ENCODE results near the gene KRTAP5-4.

Gene KRTAP5-4

GRCh38 chr11:1669546-1670218 lies 47.7 kb upstream of the KRTAP5-4 start:
- Histone ChIP-seq H3F3A (ENCODE audit: insufficient read depth, low read length) (no peaks in the 10 kb centered on the region), H3K9me2 (replicated peaks; ENCODE audit: insufficient read depth, low read length) (no peaks in the 10 kb centered on the region), H3K27me3 (replicated peaks; ENCODE audit: insufficient read depth, low read length) (peaks cover 76% of the 10 kb centered on the region), H3K4me1 (ENCODE audit: low read length) (no peaks in the 10 kb centered on the region), H2AFZ (ENCODE audit: low read length) (no peak overlapping the region), H3K9me3 (replicated peaks; ENCODE audit: insufficient read depth, low read length) (no peaks in the 10 kb centered on the region), H3K4me3 (ENCODE audit: low read length) (no peak overlapping the region), H3K9ac (ENCODE audit: low read length) (no peak overlapping the region), H4K20me1 (ENCODE audit: insufficient read depth, low read length) (no peaks in the 10 kb centered on the region), H3K36me3 (replicated peaks; ENCODE audit: insufficient read depth, low read length) (no peaks in the 10 kb centered on the region), H3K4me2 (ENCODE audit: low read depth, low read length) (no peak overlapping the region), H3K27ac (ENCODE audit: low read length) (no peak overlapping the region), H3K79me2 (ENCODE audit: low read length) (no peaks in the 10 kb centered on the region)
- TF ChIP-seq, protein P1, sequence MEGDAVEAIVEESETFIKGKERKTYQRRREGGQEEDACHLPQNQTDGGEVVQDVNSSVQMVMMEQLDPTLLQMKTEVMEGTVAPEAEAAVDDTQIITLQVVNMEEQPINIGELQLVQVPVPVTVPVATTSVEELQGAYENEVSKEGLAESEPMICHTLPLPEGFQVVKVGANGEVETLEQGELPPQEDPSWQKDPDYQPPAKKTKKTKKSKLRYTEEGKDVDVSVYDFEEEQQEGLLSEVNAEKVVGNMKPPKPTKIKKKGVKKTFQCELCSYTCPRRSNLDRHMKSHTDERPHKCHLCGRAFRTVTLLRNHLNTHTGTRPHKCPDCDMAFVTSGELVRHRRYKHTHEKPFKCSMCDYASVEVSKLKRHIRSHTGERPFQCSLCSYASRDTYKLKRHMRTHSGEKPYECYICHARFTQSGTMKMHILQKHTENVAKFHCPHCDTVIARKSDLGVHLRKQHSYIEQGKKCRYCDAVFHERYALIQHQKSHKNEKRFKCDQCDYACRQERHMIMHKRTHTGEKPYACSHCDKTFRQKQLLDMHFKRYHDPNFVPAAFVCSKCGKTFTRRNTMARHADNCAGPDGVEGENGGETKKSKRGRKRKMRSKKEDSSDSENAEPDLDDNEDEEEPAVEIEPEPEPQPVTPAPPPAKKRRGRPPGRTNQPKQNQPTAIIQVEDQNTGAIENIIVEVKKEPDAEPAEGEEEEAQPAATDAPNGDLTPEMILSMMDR (IDR thresholded peaks at IDR 0.05; ENCODE audit: low read length), result no peak
- TF ChIP-seq EZH2 (optimal IDR thresholded peaks at IDR 0.05; ENCODE audit: low read depth, low read length), result no peak
- DNase-seq, result no peak

GRCh38 chr11:1668911-1669473 lies 47.1 kb upstream of the KRTAP5-4 start:
- DNase-seq, result no peak
- no peak for TF ChIP-seq EZH2phosphoT487 (IDR thresholded peaks at IDR 0.05; ENCODE audit: low read length)
- TF ChIP-seq EZH2 (optimal IDR thresholded peaks at IDR 0.05; ENCODE audit: low read depth, low read length), result peak; percentile 77
- Histone ChIP-seq H3K9me3 (replicated peaks; ENCODE audit: insufficient read depth, low read length) (no peaks in the 10 kb centered on the region), H3K9ac (ENCODE audit: low read length) (no peak overlapping the region), H3K27ac (ENCODE audit: low read length) (no peak overlapping the region), H3K79me2 (ENCODE audit: low read length) (no peaks in the 10 kb centered on the region), H3F3A (ENCODE audit: insufficient read depth, low read length) (no peaks in the 10 kb centered on the region), H3K4me2 (ENCODE audit: low read depth, low read length) (no peak overlapping the region), H3K27me3 (replicated peaks; ENCODE audit: insufficient read depth, low read length) (peaks cover 69% of the 10 kb centered on the region), H4K20me1 (ENCODE audit: insufficient read depth, low read length) (no peaks in the 10 kb centered on the region), H2AFZ (ENCODE audit: low read length) (no peak overlapping the region), H3K36me3 (replicated peaks; ENCODE audit: insufficient read depth, low read length) (no peaks in the 10 kb centered on the region), H3K4me1 (ENCODE audit: low read length) (no peaks in the 10 kb centered on the region), H3K4me3 (ENCODE audit: low read length) (no peak overlapping the region), H3K9me2 (replicated peaks; ENCODE audit: insufficient read depth, low read length) (no peaks in the 10 kb centered on the region)

DNA sequence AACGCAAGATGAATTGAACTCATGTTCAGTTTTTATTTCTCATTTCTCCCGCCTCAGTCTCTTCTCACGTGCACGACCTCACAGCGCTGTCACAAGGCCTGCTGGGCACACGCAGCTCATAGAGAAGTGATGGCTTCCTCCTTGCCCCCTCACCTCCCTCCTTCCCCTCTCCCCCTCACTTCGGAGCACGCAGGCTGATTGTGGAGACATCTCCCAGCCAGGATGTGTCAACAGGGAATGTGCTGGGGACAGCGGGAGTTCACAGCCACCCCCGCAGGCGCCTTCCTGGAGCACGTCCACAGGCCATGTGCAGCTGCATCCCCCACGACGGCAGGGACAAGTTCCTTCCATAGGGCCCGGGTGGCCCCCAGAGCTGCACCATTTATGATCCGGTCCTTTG lies 46.0 kb upstream of the KRTAP5-4 start:
- Histone ChIP-seq H4K20me1 (ENCODE audit: insufficient read depth, low read length) (no peaks in the 10 kb centered on the region), H3K27me3 (replicated peaks; ENCODE audit: insufficient read depth, low read length) (peaks cover 63% of the 10 kb centered on the region), H3K4me1 (ENCODE audit: low read length) (no peaks in the 10 kb centered on the region), H3K79me2 (ENCODE audit: low read length) (no peaks in the 10 kb centered on the region), H3F3A (ENCODE audit: insufficient read depth, low read length) (no peaks in the 10 kb centered on the region), H3K4me2 (ENCODE audit: low read depth, low read length) (no peak overlapping the region), H3K9me3 (replicated peaks; ENCODE audit: insufficient read depth, low read length) (no peaks in the 10 kb centered on the region), H3K36me3 (replicated peaks; ENCODE audit: insufficient read depth, low read length) (no peaks in the 10 kb centered on the region), H3K9me2 (replicated peaks; ENCODE audit: insufficient read depth, low read length) (no peaks in the 10 kb centered on the region), H3K27ac (ENCODE audit: low read length) (no peak overlapping the region), H3K4me3 (ENCODE audit: low read length) (no peak overlapping the region), H3K9ac (ENCODE audit: low read length) (no peak overlapping the region), H2AFZ (ENCODE audit: low read length) (no peak overlapping the region)
- TF ChIP-seq EZH2phosphoT487 (IDR thresholded peaks at IDR 0.05; ENCODE audit: low read length) (no peak), EZH2 (optimal IDR thresholded peaks at IDR 0.05; ENCODE audit: low read depth, low read length) (no peak)
- TF ChIP-seq, protein P1 (IDR thresholded peaks at IDR 0.05; ENCODE audit: low read length), result no peak
- DNase-seq, result no peak
